ENCODE data around the gene VSIR.

VSIR gene

DNA sequence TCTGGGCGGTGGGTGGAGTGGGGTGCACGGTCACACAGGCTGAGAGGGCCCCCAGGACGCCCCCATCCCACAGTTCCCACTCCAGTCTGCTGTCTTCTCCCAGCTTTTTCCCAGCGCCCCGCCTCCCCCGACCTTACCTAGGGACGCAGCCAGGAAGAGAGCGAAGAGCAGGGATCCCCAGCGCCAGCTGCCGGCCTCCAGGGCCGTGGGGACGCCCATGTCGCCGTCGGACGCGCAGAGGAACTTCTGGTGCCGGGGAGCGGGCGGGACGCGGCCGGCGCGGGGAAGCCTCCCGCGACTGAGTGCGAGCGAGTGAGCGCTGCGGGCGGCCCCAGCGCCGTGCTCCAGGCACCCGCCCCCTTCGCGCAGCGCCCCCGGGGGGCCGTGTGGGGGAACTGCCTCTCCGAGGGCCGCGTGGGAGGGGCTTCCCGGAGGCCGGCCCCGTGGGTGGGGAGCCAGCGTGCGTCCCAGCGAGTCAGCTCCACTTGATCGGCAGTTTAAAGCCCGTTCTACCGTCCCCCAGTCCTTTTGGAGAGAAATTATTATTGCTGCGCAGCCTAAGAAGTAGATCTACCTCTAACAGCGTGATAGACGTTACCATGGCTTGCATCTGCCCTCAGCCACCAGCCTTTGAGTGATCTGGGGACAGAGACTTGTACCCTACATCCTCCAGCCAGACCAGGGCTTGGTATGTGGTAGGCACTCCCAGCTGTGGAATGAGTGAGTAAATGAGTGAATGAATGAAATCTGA is at the start of gene VSIR:
VSIR (minus strand) TSS at position 300 of the 751 bp plus-strand sequence; CDS start at position 219, 81 bp downstream.
- DNase-seq (ENCODE audit: low read depth in 2 of 2): peak; percentile 90 to 96

DNA sequence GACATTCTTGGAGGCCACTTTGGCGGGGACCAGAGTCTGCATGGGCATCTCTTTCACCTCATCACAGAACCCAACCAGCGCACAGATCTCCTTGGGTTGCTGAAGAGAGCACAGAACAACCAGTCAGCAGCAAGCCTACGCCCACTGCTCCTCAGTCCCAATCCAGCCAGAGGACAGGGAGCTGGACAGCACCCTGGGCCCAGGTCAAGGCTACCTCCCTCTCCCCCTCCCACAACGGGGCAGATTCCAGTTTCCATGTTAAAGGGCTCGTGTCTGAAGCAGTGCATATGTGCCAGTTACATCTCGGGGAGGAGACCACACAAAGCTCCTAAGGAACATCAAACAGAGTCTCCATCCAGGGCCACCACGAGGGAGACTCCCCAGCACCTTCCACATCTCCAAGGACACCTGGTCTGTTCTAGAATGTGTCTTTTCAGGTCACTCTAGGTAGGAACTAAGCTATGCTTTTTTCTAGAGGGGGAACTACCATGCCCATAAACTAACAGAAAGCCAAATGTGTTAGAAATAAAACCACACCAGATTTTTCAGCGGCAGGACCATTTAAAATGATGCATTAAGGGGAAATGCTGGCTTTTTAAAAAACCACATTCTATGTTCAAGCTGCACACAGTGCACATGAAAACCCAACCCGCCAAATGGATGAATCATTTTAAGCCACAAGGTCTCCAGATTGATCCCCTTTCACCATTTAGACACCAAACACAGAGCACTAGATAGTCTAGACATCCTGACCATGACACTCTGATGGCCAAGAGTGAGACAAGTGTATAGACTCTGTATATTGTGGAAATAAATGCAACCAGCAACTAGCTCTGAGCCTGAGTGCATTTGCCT is 48.8 kb upstream of the VSIR start:
- DNase-seq (ENCODE audit: low read depth in 2 of 2): no peak

DNA sequence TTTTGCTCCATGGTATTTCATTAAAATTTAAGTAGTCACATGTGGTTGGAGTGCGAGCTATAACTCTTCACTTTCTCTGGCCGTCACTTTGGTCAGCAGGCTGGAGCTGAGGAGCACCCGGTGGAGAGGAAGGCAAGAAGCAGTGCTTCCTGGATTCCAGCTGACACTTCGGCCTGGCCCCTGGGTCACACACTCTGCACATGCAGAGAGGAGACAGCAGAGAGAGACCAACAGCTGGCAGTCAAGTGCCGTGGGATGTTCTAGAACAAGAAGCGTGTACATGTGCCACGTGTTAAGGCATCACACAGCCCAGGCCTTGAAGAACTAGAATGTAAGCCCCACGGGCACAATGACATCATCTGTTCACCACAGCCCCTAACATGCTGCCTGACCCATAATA is 47.6 kb upstream of the VSIR start:
- no peak for DNase-seq (ENCODE audit: low read depth in 2 of 2)

DNA sequence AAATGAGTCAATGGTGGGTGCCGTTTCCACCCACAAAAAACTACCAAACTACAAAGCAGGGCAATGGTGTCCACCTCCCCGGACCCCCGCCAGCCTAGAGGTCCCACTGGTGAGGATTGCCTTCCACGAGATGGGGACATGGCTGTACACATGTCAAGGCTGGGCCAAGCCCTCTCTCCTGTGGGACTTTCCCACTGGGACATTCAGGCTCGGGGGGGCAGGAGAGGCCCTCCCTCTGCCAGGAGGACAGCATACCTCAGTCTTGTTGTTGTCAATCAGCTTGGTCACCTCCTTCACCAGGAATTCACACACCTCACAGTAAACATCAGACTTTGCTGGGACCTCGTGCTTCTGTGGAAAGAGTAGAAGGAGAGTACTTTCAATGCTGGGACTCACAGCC is 46.7 kb upstream of the VSIR start:
- DNase-seq (ENCODE audit: low read depth in 2 of 2): no peak

DNA sequence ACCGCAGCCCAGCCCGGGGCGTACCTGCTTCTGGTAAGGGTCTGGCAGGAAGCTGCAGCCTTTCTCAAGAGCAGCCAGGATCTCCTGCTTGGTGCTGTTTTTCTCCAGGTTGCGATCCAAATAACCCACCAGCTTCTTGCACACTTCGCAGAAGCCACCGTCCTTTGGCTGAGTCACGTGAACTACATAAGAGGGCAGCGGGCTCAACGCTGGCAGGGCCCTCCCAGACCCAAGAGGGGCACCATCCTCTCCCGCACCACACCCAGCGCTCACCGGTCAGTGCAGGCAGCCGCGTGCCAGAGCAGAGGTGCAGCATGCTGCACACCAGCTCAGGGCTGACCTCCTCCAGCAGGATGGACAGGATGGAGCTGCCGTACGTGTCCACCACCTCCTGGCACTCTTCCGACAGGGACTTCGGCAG is 46.1 kb upstream of the VSIR start:
- DNase-seq (ENCODE audit: low read depth in 2 of 2): no peak

DNA sequence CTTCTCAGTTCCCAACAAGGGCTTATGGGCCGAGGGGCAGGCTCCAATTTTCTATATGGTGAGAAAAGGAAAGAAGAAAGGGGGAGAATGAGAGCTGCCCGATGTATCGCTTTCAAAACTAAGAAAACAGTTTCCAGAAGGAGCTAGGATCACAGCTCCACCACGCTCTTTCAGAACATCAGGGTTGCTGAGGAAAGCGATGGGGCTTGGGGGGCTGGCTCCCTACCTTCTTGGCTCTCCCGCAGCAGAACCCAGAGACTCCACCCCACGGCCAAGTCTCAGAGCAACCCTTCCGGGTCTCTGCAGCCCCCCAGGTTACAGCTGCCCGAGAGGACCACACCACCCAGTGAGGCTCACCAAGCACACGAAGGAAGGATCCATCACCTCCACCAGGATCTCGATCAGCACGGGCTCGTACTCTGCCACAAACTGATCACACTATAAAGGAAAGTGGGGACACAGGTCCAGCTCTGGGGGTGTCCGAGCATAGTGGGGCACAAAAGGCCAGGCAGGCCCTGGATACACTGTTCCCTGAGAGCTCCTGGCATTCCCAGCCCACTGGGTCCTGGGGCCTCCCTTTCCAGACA is 45.4 kb upstream of the VSIR start:
- DNase-seq (ENCODE audit: low read depth in 2 of 2): no peak

DNA sequence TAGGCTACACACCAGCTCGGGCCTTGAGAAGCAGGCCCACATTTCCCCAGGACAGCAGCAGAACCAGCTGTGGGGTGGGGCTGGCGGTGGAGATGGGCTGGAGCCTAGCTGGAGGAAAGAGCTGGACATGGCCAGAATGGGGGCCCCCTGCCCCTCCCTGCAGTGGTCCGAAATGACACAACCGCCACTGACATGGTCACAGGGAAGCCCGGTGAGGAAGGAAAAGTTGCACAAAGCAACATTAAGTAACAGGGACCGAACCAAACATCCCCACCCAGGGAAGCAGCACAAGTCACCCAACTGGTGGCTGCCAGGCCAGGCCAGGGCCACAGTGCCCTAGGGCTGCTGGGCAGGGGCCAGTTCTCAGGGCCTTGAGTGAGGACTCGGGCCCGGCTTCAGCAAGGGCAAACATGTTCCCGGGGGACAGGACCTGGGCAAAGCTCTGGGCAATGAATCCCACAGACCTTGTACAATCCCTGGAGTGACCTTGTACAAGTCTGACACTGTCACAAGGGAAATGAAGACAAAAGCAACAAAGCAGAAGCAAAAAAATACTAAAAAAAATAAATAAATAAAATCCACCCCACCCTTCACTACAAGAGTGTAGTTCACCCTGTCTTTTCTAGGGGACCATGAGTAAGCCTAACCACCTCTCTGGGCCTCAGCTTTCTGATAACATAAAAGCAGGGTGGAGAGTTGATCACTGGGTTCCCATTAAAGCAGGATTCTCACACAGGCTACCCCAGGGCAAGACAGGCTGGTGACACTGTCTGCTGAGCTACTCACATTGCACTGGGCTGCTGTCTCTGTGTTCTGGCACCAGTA is 44.7 kb upstream of the VSIR start:
- DNase-seq (ENCODE audit: low read depth in 2 of 2): no peak

DNA sequence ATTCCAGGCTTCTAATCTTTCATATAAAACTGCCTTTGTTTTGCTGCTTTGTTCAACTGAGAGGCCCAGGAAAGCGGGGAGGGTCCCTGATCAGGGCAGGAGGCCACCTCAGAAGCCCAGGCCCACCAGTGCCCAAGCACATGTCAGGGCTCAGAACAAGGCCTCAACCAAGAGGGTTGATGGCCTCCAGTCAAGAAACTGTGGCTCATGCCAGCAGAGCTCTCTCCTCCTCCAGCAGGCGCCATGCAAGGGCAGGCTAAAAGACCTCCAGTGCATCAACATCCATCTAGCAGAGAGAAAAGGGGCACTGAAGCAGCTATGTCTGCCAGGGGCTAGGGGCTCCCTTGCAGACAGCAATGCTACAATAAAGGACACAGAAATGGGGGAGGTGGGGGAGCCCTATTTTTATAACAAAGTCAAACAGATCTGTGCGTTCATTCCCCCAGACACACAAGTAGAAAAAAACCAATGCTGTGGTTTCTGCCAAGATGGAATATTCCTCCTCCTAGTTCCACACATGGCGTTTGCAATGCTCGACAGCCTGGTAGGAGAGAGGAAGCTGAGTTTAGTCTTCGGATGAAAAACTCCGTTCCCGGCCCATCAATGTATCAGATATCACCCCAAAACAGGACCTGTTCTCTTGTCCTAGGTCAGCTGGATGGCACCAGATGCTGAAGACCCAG is 43.8 kb upstream of the VSIR start:
- DNase-seq (ENCODE audit: low read depth in 2 of 2): no peak

DNA sequence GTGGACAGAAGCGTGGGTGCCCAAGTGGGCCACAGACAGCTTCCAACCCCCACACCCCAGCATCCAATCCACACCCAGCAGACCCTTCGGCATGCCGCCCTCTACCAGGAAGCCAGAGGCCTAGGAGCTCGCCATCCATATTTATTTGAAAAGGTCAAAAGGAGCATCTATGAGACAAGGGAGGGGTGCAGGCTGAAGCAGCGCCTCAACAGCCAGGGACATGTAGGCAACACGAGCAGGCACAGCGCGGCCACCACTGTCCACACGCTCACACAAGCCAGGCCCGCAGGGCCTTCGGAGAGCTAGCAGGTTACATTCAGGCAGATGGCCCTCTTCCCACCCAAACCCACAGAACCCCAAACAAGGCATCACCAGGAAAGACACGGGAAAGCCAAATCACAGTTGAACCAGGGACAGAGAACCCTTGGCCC is 43.1 kb upstream of the VSIR start:
- DNase-seq (ENCODE audit: low read depth in 2 of 2): no peak

DNA sequence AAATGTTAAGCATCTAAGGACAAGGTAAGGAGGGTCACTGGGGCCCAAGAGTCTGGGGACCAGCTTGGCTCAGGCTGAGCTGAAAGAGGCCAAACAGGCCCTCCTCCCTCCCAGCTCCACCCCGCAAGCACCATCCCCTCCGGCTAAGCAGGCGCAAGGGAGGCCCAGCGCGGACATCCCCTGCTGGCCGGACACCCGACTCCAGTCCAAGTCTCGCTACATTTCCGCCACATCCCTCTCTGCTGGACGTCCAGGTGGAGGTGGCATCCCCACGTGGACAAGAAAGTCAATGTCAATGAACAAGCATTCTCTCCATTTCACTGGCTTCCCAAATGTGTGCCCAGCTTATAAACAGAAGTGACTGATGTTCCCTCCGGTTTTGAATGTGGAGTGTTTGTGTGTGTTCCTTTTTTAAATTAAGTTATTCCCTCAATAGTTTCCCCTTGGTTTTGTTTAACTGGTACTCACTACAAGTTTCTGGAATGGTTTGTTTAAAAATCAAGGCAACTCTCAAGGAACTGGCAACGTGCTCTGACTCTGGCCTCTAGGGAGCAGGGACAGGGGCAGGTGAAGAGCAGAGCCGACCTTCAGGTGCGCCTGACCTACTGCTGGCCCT is 42.3 kb upstream of the VSIR start:
- no peak for DNase-seq (ENCODE audit: low read depth in 2 of 2)

DNA sequence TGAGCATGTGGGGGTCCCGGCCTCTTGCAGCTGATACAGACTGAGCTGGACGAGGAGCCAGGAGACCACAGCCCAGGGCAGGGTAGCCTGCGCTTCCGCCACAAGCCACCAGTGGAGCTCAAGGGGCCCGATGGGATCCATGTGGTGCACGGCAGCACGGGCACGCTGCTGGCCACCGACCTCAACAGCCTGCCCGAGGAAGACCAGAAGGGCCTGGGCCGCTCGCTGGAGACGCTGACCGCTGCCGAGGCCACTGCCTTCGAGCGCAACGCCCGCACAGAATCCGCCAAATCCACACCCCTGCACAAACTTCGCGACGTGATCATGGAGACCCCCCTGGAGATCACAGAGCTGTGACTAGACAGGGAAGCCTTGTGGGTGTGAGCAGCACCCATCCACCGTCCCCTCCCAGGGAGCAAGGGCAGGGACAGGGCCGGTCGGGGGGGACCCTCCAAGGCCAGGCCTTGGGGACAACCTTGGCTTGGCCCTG is 41.6 kb upstream of the VSIR start:
- DNase-seq (ENCODE audit: low read depth in 2 of 2): no peak

DNA sequence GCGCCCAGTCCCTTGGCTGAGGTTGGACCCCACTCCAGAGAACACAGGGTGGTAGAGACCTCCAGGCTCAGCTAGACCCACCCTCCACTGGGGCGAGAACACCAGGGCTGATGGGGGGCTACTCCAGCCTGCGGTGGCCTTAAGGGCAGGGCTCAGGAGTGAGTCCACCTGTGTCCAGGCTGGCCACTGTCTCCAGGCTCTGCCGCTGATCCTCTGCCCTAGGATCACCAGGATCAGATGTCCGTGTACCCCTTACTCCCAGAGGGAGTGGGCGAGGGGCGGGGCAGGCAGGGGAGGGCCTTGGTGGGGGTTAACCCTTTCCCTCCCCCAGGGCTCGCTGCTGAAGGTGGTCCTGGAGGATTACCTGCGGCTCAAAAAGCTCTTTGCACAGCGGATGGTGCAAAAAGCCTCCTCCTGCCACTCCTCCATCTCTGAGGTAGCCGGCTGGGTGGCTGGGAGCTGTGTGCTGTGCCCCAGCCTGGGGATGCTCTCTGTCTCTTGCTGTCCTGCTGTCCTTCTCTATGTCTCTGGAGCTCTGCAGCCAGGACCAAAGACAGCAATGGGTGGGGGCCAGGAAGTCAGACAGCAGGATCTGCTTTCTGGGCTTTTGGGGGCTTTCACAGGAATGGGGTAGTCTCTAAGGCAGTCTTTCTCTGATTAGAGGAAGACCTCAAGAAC is 39.7 kb upstream of the VSIR start:
- no peak for DNase-seq (ENCODE audit: low read depth in 2 of 2)

DNA sequence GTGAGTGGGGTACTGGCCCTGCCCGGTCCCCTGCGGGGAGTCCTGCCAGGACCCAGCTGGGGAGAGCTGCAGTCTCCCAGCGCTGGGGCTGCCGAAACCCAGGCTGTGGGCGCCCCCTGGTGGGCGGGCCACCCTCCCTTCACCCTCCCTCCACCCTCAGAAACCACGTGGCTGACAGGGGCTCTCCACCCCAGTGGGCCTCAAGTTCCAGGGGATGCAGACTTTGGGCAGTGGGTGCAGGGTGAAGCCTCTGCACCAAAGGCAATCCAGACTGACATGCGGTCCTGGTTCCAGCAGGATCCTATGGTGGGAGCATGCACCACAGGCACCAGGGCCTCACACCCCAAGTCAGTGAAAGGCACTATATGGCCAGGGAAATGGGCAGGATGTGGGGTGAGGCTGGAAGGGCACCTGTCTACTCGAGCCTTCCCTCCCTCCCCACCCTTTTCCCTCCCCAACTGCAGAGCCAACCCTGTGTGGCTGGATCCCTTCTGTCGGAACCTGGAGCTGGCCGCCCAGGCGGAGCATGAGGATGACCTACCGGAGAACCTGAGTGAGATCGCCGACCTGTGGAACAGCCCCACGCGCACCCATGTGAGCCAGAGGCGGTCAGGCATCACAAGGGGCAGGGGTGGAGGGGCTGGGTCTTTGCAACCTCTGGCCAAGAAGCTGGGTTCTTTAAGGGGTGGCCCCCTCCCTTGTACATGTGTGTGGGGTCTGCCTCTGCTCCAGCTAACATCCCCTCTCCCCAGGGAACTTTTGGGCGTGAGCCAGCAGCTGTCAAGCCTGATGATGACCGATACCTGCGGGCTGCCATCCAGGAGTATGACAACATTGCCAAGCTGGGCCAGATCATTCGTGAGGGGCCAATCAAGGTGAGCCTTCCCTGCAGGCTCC is 38.9 kb upstream of the VSIR start:
- peak; percentile 75 for DNase-seq (ENCODE audit: low read depth in 2 of 2)

DNA sequence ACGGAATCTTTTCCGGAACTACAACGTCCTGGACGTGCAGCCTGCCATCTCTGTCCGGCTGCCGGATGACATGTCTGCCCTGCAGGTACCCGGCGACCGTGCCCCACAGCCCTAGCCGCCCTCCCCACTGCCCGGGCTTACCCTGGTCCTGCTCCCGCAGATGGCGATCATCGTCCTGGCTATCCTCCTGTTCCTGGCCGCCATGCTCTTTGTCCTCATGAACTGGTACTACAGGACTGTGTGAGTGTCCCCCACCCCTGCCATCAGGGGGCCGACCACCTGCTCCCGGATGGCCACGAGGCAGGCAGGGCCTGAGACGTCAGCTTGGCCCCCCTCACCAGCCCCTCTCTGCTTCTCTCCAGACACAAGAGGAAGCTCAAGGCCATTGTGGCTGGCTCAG is 38.0 kb upstream of the VSIR start:
- DNase-seq (ENCODE audit: low read depth in 2 of 2): no peak

DNA sequence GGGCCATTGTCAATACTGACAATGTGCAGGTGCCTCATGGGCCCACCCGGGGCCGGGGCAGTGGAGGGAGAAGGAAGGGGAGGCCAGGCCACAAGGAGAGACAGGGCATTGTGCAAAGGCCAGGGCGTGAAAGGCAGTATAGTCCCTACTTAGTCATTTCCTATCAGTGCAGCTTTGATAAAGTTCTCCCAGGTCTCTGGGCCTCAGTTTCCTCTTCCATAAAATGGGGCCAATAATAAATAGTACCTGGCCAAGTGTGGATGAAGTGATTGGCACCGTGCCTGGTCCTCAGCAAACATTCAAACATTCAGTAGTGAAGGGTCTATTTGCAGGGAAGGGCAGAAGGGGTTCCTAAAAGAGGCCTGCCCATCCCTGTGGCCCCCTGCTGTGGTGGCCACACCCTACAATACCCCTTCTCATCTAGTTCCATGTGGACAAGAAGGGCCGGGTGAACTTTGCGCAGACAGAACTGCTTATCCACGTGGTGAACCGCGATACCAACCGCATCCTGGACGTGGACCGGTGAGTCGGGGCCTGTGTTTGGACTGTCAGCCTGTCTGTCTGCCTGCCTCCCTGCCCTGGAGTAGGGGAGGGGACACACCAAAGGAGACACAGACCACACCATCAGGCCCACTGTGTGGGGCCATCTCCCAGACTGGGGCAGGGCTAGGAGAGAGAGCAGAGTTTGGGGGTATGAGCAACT is 36.9 kb upstream of the VSIR start:
- no peak for DNase-seq (ENCODE audit: low read depth in 2 of 2)

DNA sequence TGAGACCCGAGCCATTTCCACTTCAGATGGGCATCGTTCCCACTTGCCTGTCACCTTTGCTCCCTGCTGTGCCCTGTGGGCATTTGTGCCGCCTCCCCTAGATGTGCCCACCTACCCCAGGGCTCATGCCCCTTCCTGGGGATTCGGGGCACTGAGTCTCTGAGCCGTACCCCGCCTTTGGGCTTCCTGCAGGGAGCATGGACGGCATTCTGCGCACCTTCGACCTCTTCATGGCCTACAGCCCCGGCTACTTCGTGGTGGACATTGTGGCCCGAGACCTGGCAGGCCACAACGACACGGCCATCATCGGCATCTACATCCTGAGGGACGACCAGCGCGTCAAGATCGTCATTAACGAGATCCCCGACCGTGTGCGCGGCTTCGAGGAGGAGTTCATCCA is 36.3 kb upstream of the VSIR start:
- DNase-seq (ENCODE audit: low read depth in 2 of 2): no peak

DNA sequence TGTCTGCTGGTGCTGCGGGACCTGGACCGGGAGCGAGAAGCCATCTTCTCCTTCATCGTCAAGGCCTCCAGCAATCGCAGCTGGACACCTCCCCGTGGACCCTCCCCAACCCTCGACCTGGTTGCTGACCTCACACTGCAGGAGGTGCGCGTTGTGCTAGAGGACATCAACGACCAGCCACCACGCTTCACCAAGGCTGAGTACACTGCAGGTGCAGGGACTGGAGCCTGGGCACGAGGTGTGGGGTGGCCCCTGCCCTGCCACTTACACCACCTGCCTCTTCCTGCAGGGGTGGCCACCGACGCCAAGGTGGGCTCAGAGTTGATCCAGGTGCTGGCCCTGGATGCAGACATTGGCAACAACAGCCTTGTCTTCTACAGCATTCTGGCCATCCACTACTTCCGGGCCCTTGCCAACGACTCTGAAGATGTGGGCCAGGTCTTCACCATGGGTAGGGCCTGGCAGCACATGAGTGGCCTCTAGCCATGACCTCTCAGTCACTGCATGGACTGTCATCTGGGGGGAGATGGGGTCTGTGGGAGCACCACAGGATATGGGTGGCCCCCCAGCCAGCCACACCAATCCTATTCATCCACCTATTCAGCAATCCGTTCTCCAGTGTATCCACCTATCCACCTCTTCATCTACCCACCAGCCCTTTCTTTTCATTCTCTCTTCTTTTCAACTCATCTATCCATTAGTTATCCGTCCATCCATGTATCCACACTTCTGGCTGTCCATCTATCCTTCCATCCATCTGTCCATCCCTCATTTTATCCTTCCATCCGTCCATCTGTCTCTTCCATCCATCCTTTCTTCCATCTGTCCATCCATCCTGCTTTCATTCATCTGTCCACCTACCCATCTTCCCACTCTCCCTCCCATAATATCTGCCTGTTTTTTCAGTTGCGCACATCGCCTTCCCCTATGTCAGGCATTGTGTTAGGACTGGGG is 34.5 kb upstream of the VSIR start:
- DNase-seq (ENCODE audit: low read depth in 2 of 2): no peak

All from activated CD4-positive, alpha-beta T cell treated with anti-CD3 and anti-CD28 coated beads for 24 hours (primary cell).